NCI-H2107 treated with DMSO at 0.1 percent for 48 hours (cell line): ENCODE data around the gene KREMEN2.

Source experiments
- DNase-seq: peaks from one replicate; lab custom pipeline; 2025; ENCODE audit not compliant: unreplicated experiment; lab: John Stamatoyannopoulos, UW

KREMEN2 gene

GRCh38 chr16:3000540-3000939 is 36.5 kb downstream of the KREMEN2 start:
- DNase-seq = no peak

- DNase-seq = no peak
These were observed 37.2 kb downstream of the KREMEN2 start for GRCh38 chr16:3001316-3001715.

- DNase-seq = peak; percentile 97
These were observed 39.7 kb downstream of the KREMEN2 start for GRCh38 chr16:3003582-3004270.

- DNase-seq = no peak
These were observed 40.2 kb downstream of the KREMEN2 start for GRCh38 chr16:3004319-3004718.

- DNase-seq = no peak
These were observed 40.8 kb downstream of the KREMEN2 start for GRCh38 chr16:3004781-3005284.

GRCh38 chr16:3007059-3007956 is 43.2 kb downstream of the KREMEN2 start:
- no peak for DNase-seq

GRCh38 chr16:3007957-3008689 is 44.0 kb downstream of the KREMEN2 start:
- no peak for DNase-seq

GRCh38 chr16:3008690-3009037 is 44.6 kb downstream of the KREMEN2 start:
- no peak for DNase-seq

- DNase-seq = no peak
These were observed 45.7 kb downstream of the KREMEN2 start for GRCh38 chr16:3009568-3010390.

GRCh38 chr16:3010510-3010909 is 46.4 kb downstream of the KREMEN2 start:
- no peak for DNase-seq

GRCh38 chr16:3012246-3012645 is 48.2 kb downstream of the KREMEN2 start:
- DNase-seq = peak; percentile 95

GRCh38 chr16:3012828-3013420 is 48.8 kb downstream of the KREMEN2 start, which contains the start of gene CLDN9:
Gene CLDN9 (plus strand): TSS chr16:3012923. CDS start chr16:3013363, 440 bp downstream.
- DNase-seq = peak; percentile 92

GRCh38 chr16:3013491-3013951 is 49.4 kb downstream of the KREMEN2 start:
- DNase-seq = no peak

- no peak for DNase-seq
These were observed 50.1 kb downstream of the KREMEN2 start for GRCh38 chr16:3013998-3014690.

- DNase-seq = no peak
These were observed 50.9 kb downstream of the KREMEN2 start for GRCh38 chr16:3014971-3015370.

GRCh38 chr16:3015865-3016521 is 51.9 kb downstream of the KREMEN2 start:
- DNase-seq = no peak

GRCh38 chr16:3017344-3017743 is 53.3 kb downstream of the KREMEN2 start:
- DNase-seq = no peak
